Prostate gland (tissue), 2 donors: ENCODE results near the gene DCTN2. TPM values are rescaled to one million over a fixed set of nuclear protein-coding genes. Genes with fewer than 3 reads are reported as not detected.

Experiments used
- DNase-seq: peaks from one replicate; pipeline ENCODE4 v3.0.0-alpha.2; 2019; ENCODE audit warnings: low spot score
- H3K27ac ChIP-seq, 2 donors: fragments of 200-600 bp; sonication (generic); 2 replicates each; pipeline ENCODE4 v1.5.1; 2017 to 2019
- H3K27me3 ChIP-seq: fragments of 200-600 bp; sonication (generic); replicated peaks from 2 replicates; pipeline ENCODE4 v1.5.1; 2019; ENCODE audit not compliant: insufficient read depth
- H3K36me3 ChIP-seq, 2 donors: fragments of 200-600 bp; sonication (generic); 1 replicate in 1 of 2; 2 replicates in 1 of 2; pipeline versions ENCODE4 v1.5.1 to v1.8.1; 2017 to 2019
- H3K4me1 ChIP-seq: fragments of 200-600 bp; sonication (generic); replicated peaks from 2 replicates; pipeline ENCODE4 v1.5.1; 2019
- H3K4me3 ChIP-seq, 2 donors: fragments of 200-600 bp; sonication (generic); 2 replicates each; pipeline ENCODE4 v1.5.1; 2017 to 2019
- H3K9me3 ChIP-seq: fragments of 200-600 bp; sonication (generic); 2 replicates; pipeline ENCODE4 v1.5.1; 2017
- CTCF ChIP-seq, 4 experiments: fragments of 200-600 bp in 2 of 4; fragments of 450-650 bp in 2 of 4; sonication (generic) in 2 of 4; IDR thresholded peaks; 1 replicate in 3 of 4; 2 replicates in 1 of 4; pipeline ENCODE4 v1.5.1; 2016 to 2019; ENCODE audit warnings: antibody characterized with exemption in 4 of 4, mild to moderate bottlenecking in 2 of 4, moderate library complexity in 2 of 4
- POLR2A ChIP-seq: fragments of 450-650 bp; IDR thresholded peaks from one replicate; pipeline ENCODE4 v1.6.1; 2016; ENCODE audit warnings: antibody characterized with exemption, mild to moderate bottlenecking
- POLR2AphosphoS5 ChIP-seq: sonication (generic); formaldehyde crosslinking; IDR thresholded peaks from one replicate; pipeline ENCODE4 v1.6.1; 2017; ENCODE audit warnings: antibody characterized with exemption
- WGBS: methylation state at CpG from one replicate; pipeline ENCODE4 v1.1.5; 2018; 5-methylcytosine and 5-hydroxymethylcytosine counted together
- intact Hi-C: fragments of 100-400 bp; cut with DNase I; formaldehyde crosslinking; loops from one replicate; pipeline ENCODE4 v1.14.2; 2022
- total RNA-seq, 2 donors: library from RNA; depleted of rRNA; stranded (reverse); fragments of >200 nt; gene quantifications; one replicate each; pipeline ENCODE4 v1.1.0, GENCODE V29; 2016

Gene DCTN2
- total RNA-seq, 2 donors from 2014 or later = 131 to 157 TPM

DNA sequence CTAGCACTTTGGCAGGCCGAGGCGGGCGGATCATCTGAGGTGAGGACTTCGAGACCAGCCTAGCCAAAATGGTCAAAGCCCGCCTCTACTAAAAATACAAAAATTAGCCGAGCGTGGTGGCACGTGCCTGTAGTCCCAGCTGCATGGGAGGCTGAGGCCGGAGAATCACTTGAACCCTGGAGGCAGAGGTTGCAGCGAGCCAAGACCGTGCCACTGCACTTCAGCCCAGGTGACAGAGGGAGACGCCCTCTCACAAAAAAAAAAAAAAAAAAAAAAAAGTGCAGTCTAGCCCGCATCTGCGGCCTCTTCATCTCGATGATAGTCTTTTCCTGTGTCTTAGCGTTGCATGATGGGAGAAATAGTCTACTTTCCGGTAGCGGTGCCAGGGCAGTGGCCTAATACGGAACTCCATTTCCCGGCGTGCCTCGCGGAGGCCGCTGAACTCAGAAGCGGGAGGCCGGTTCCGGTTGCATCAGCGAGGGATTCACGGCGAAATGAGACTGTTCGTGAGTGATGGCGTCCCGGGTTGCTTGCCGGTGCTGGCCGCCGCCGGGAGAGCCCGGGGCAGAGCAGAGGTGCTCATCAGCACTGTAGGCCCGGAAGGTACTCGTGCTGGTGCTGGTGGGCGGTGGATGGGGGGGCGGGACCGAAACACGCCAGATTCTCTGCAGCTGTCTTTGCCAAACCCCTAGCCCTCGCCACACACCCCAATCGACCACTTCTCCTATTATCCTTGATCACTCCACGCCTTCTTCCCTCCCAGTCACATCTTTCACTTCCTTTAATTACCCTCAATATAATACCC lies 59.2 kb downstream of the DCTN2 start, which contains the start of gene MARS1:
TSS of gene MARS1 (plus strand) at position 472 of the 805 bp plus-strand sequence. CDS start at position 495, 23 bp downstream.
- TF ChIP-seq POLR2AphosphoS5 (peak; percentile 99), CTCF (IDR thresholded peaks at IDR 0.05) (peak in 2 of 4 experiments; percentile 29 to 46), POLR2A (peak; percentile 14)
- peak; percentile 98 for DNase-seq
- H3K27ac ChIP-seq = peak within 1 kb of the TSS; percentile 61 to 87
- 6% methylated on average over 47 of the region's 47 CpGs for WGBS
- intact Hi-C loops = no loop called here
- no peaks in the 10 kb centered on the region for H3K9me3 ChIP-seq
- peak within 1 kb of the TSS; percentile 62 to 75 for H3K4me3 ChIP-seq
- peaks cover 10% of the 10 kb centered on the region for H3K4me1 ChIP-seq
- peaks cover 0 to 3% of the 10 kb centered on the region in 2 donors for H3K36me3 ChIP-seq
- no peaks in the 10 kb centered on the region for H3K27me3 ChIP-seq

GRCh38 chr12:57487055-57487596 lies 59.9 kb downstream of the DCTN2 start:
- Histone ChIP-seq H3K9me3 (no peaks in the 10 kb centered on the region), H3K4me1 (peaks cover 10% of the 10 kb centered on the region), H3K36me3 (peaks cover 0 to 3% of the 10 kb centered on the region in 2 donors), H3K27ac (no peak overlapping the region), H3K4me3 (peak overlapping the region; percentile 62 to 75), H3K27me3 (no peaks in the 10 kb centered on the region)
- DNase-seq = no peak
- TF ChIP-seq CTCF (IDR thresholded peaks at IDR 0.05) = no peak
- TF ChIP-seq POLR2A = no peak
- no peak for TF ChIP-seq POLR2AphosphoS5
- 87% methylated on average over 27 of the region's 27 CpGs for WGBS
- intact Hi-C loops = no loop called here

DNA sequence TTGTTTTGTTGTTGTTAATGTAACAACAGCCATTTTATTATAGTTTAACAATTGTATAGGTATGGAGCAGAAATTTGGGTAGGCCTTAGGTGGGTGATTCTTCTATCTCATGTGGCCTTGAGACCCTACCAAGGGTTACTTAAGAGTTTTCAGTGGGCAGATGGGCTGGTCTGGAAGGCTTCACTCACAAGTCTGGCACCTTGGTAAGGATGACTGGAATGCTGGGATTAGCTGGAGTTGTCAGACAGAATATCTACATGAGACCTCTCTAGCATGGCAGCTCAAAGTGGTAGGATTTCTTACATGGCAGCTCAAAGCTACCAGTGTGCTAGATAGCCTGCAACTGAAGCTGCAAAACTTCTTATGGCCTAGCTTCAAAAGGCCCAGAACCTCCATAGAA lies 61.3 kb downstream of the DCTN2 start:
- Histone ChIP-seq H3K4me1 (peaks cover 6% of the 10 kb centered on the region), H3K9me3 (no peaks in the 10 kb centered on the region), H3K27ac (no peak overlapping the region), H3K27me3 (no peaks in the 10 kb centered on the region), H3K36me3 (peaks cover 0 to 3% of the 10 kb centered on the region in 2 donors), H3K4me3 (no peak overlapping the region)
- TF ChIP-seq POLR2A = no peak
- no peak for TF ChIP-seq CTCF (IDR thresholded peaks at IDR 0.05)
- no peak for TF ChIP-seq POLR2AphosphoS5
- no peak for DNase-seq
- intact Hi-C loops = no loop called here

- no peak overlapping the region for H3K27ac ChIP-seq
- no peaks in the 10 kb centered on the region for H3K36me3 ChIP-seq
- H3K4me1 ChIP-seq = no peaks in the 10 kb centered on the region
- no peaks in the 10 kb centered on the region for H3K27me3 ChIP-seq
- DNase-seq = no peak
- intact Hi-C loops = no loop called here
- H3K9me3 ChIP-seq = no peaks in the 10 kb centered on the region
- TF ChIP-seq POLR2AphosphoS5 (no peak), CTCF (IDR thresholded peaks at IDR 0.05) (no peak), POLR2A (no peak)
- WGBS = 40% methylated on average over 5 of the region's 5 CpGs
- H3K4me3 ChIP-seq = no peak overlapping the region
Measured at GRCh38 chr12:57483466-57483865, 63.5 kb downstream of the DCTN2 start.
